GM19463 (cell line): ENCODE results near the gene CARD9.
"Not testable (repeated sequence)": the region's sequence is repeated elsewhere in the genome, so short reads cannot be mapped to it uniquely, and the experiment has no call there.

Experiments
- ATAC-seq: cut with Tn5 transposase; IDR thresholded peaks from one replicate; pipeline ENCODE4 v1.9.1; 2021; ENCODE audit warnings: mild to moderate bottlenecking, moderate library complexity; ENCODE audit not compliant: unreplicated experiment

CARD9 gene

GRCh38 chr9:136373300-136374182 is at the start of gene CARD9:
Gene CARD9 (minus strand): TSS chr9:136373669. CDS start chr9:136372078, 1,591 bp downstream.
- ATAC-seq, result no peak

GRCh38 chr9:136422876-136423275 is 49.4 kb upstream of the CARD9 start:
- no peak for ATAC-seq

- ATAC-seq, result no peak
Observed at GRCh38 chr9:136421791-136422190, 48.3 kb upstream of the CARD9 start.

DNA sequence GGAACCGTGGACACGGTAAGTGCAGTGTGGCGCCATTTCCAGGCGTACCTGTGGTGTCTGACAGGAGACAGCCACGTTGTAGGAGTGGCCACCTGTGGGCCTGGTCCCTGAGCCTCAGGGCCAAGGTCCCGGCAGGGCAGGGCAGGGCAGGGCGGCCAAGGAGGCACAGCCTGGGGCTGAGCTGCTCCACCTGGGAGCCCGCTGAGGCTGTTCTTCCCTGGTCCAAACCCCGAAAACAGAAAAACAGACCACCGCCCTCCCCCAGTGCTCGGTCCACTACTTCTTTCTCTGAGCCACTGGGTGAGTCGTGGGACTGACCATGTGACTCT is 45.6 kb upstream of the CARD9 start:
- ATAC-seq, result no peak

DNA sequence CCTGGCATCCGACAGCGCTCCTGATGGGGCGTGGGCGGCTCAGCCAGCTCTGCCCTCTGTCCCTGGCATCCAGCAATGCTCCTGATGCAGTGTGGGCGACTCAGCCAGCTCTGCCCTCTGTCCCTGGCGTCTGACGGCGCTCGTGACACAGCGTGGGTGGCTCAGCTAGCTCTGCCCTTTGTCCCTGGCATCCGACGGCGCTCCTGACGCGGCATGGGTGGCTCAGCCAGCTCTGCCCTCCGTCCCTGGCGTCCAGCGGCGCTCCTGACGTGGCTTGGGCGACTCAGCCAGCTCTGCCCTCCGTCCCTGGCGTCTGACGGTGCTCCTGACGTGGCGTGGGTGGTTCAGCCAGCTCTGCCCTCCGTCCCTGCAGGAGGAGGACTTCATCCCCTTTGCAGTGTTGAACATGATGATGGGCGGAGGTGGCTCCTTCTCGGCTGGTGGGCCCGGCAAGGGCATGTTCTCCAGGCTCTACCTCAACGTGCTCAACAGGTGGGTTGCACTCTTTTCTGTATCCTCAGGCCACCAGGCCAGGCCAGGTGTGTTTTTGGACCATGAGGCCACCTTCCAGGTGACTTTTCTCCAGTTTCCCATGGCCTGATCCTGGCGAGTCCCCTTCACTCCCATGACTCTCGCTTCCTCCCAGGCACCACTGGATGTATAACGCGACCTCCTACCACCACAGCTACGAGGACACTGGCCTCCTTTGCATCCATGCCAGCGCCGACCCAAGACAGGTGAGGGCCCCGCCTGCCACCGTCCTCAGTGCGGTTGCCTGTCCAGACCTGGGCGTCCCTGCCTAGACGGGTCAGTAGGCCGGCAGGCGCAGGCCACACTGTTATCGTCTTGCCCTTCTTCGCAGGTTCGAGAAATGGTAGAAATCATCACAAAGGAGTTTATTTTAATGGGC is 45.0 kb upstream of the CARD9 start:
- ATAC-seq, result no peak

DNA sequence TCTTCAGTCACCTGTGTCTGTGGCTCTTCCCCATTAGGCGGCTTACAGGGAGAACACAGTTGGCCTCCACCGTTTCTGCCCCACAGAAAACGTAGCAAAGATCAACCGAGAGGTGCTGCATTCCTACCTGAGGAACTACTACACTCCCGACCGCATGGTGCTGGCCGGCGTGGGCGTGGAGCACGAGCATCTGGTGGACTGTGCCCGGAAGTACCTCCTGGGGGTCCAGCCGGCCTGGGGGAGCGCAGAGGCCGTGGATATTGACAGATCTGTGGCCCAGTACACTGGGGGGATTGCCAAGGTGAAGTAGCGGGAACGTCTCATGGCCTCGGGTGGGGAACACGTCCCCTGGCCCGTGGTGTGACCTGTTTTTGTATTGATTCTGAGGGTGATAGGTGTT is 43.4 kb upstream of the CARD9 start:
- ATAC-seq, result no peak

- ATAC-seq, result no peak
Observed at GRCh38 chr9:136416427-136416826, 43.0 kb upstream of the CARD9 start.

GRCh38 chr9:136412962-136413361 is 39.5 kb upstream of the CARD9 start:
- no peak for ATAC-seq

- ATAC-seq, result no peak
Observed at GRCh38 chr9:136411378-136411777, 37.9 kb upstream of the CARD9 start.

DNA sequence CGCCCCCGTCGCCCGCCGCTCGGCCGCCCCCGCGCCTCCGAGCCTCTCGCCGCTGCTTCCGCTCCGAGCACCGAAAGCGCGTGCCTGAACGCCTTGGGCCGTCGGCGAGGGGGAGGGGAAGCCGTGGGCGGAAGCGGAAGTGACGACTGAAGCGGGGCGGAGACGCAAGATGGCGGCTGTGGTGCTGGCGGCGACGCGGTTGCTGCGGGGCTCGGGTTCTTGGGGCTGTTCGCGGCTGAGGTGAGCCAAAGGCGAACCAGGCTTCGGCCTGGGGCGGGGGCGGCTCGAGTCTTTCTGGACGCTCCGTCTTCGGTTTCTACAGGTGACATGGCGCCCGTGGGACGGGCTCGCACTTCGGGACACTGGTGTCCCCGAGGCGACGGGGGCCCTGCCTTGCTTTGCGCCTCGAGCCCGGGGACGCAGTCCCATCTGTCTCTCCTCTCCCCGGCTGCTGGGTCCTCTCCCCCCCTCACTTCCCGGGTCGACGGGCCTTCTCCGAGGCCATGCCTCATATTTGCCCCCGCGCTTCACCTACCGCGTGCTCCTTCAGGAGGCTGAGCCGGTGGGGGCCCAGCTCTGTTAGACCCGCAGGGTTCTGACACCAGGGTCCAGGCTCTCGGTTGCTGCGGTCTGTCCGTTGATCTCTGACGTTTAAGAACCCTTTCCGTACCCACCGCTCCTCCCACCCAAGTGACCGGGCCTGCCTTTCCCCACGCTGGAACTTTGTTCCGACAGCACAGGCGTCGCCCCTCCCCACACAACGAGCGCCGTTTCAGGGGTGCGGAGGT is 37.2 kb upstream of the CARD9 start, which contains the start of the genes ENTR1 and PMPCA:
Gene ENTR1 (minus strand): TSS at position 115 of the 788 bp plus-strand sequence. CDS start 217 bp downstream, outside the sequence.
Gene PMPCA (plus strand): TSS at position 159 of the 788 bp plus-strand sequence. CDS start 11 bp downstream, at position 170.
- peak; percentile 82 for ATAC-seq

GRCh38 chr9:136409557-136410455 is 36.3 kb upstream of the CARD9 start:
- ATAC-seq, result peak; percentile 26

DNA sequence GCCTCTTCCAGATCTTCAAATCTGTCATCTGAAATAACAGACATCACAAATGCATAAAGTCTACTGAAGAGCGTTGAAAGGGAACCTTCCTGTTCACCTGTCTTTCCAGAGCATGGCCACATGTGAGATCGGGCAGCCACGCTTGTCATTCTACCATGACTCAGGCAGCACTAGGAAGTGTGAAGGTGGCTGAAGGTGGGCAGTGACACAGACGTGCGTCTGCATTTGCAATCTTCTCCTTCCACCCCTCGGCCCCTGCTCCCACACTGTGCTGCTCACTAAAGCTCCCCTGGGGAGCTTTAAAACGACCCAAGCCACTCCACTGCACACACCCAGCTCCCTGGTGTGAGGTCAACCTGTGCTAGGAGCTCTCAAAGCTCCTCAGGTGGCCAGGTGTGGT is 34.4 kb upstream of the CARD9 start:
- ATAC-seq, result no peak

DNA sequence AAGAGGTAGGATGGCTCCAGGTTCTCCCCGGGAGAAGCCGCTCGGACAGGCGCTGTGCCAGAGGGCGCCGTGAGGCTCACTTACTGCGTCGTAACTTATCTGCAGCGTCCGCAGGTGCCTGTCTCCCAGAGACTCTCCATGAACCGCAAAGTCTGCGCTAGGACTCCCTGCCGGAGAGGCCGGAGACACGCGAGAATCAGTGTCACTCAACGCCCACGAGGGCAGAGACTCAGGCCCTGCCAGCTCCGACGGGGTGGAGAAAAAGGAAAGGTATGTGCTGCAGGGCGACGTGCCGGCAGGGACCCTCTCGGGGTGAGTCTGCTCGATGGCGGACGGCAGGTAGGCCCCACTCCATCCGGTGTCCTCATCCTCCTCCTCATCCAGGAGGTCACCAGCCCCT is 33.6 kb upstream of the CARD9 start:
- not testable (repeated sequence) for ATAC-seq

DNA sequence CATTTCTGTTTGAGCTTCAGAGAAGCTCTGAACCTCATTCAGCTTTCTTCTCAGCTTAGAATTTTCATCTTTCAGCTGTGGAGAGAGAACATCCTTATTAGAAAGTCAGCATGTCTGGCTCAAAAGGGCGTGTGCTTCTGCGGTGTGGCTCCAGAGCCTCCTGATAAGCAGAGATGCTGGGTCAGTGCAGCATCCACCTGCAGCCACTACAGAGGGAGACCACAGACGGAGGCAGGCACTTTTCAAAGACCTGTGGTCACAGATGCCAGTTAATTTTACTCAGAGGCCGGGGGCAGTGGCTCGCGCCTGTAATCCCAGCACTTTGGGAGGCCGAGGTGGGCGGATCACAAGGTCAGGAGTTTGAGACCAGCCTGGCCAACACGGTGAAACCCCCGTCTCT is 32.4 kb upstream of the CARD9 start:
- ATAC-seq, result not testable (repeated sequence)

- ATAC-seq, result no peak
Observed at GRCh38 chr9:136405481-136405880, 32.0 kb upstream of the CARD9 start.

- ATAC-seq, result no peak
Observed at GRCh38 chr9:136404801-136405136, 31.3 kb upstream of the CARD9 start.

GRCh38 chr9:136403915-136404800 is 30.7 kb upstream of the CARD9 start:
- ATAC-seq, result no peak

DNA sequence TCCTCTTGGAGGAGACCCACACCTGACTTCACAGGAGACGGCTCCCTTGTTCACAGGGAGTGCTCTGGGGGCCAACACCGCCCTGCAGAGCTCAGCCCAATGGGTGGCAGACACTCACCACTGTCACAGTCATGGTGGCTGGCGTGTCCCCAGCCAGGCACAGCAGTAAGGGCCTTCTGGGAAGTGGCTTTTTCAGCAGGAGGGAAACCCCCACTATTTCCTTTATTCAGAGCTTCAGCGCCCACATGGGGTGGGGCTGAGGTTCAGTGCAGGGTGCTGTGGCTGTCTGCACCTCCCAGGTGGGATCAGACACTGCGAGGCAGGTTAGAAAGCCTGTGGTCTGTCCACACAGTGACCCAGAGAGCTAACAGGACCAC is 30.1 kb upstream of the CARD9 start:
- no peak for ATAC-seq

DNA sequence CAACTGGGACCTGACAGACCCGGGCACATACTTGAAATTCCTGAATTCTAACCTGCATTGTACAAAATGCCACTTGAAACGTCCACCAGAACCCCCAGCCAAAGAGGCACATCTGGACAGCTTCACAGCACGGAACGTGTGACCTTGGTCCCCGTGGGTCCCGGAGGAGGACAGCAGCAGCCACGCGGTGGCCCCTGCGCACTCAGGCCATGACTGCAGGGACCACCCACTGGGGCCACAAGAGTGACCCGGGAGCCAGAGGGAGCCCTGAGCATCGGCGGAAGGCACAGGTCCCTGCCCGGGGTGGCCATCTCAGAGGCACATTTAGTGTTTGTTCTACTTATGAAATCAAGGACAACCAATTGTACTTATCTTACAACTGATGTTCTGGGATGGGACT is 28.6 kb upstream of the CARD9 start:
- no peak for ATAC-seq
